DMS153 treated with DMSO at 0.1 percent for 48 hours (cell line): ENCODE results near the gene SYNGR2.

ENCODE experiments used
- DNase-seq: peaks from one replicate; lab custom pipeline; 2025; ENCODE audit not compliant: unreplicated experiment; lab: John Stamatoyannopoulos, UW

Gene SYNGR2

GRCh38 chr17:78142119-78142861 is 26.1 kb upstream of the SYNGR2 start:
- no peak for DNase-seq

GRCh38 chr17:78143214-78144146 is 24.9 kb upstream of the SYNGR2 start:
- DNase-seq = no peak

GRCh38 chr17:78144147-78144719 is 24.1 kb upstream of the SYNGR2 start:
- DNase-seq = peak; percentile 13

GRCh38 chr17:78144736-78145641 is 23.4 kb upstream of the SYNGR2 start:
- DNase-seq = no peak

GRCh38 chr17:78146471-78146869 is 21.9 kb upstream of the SYNGR2 start:
- no peak for DNase-seq

GRCh38 chr17:78146881-78147280 is 21.5 kb upstream of the SYNGR2 start:
- DNase-seq = no peak

- DNase-seq = no peak
Measured at GRCh38 chr17:78147315-78147998, 20.9 kb upstream of the SYNGR2 start.

GRCh38 chr17:78148286-78149016 is 19.9 kb upstream of the SYNGR2 start:
- DNase-seq = no peak

- no peak for DNase-seq
Measured at GRCh38 chr17:78151514-78152008, 16.8 kb upstream of the SYNGR2 start.

- DNase-seq = no peak
Measured at GRCh38 chr17:78154903-78155811, 13.2 kb upstream of the SYNGR2 start.

GRCh38 chr17:78159575-78160158 is 8.7 kb upstream of the SYNGR2 start:
- no peak for DNase-seq

GRCh38 chr17:78163881-78164747 is 4.3 kb upstream of the SYNGR2 start:
- DNase-seq = no peak

GRCh38 chr17:78164748-78165607 is 3.4 kb upstream of the SYNGR2 start:
- DNase-seq = no peak

GRCh38 chr17:78166416-78166815 is 2.0 kb upstream of the SYNGR2 start:
- DNase-seq = no peak

GRCh38 chr17:78168903-78169793 is 767 bp downstream of the SYNGR2 start:
- peak; percentile 40 for DNase-seq
